GM21360 (cell line): ENCODE results near the gene IMP4.

ENCODE experiments used
- ATAC-seq: cut with Tn5 transposase; IDR thresholded peaks from one replicate; pipeline ENCODE4 v1.9.1; 2021; ENCODE audit warnings: mild to moderate bottlenecking, moderate library complexity; ENCODE audit not compliant: unreplicated experiment

IMP4 gene

GRCh38 chr2:130393318-130393910 lies 50.7 kb downstream of the IMP4 start:
- ATAC-seq, result no peak
